Measurements from ENCODE around the gene ZNF135.

ZNF135 gene

GRCh38 chr19:58096884-58097283 lies 37.8 kb downstream of the ZNF135 start:
- DNase-seq: no peak

- no peak for DNase-seq
Observed at GRCh38 chr19:58097349-58097748, 38.3 kb downstream of the ZNF135 start.

GRCh38 chr19:58097781-58098681 lies 38.9 kb downstream of the ZNF135 start, which contains the start of gene ZSCAN18:
Gene ZSCAN18 (minus strand): TSS chr19:58098231. CDS start chr19:58090267, 7,964 bp downstream.
- peak; percentile 98 for DNase-seq

GRCh38 chr19:58098682-58098998 lies 39.6 kb downstream of the ZNF135 start:
- DNase-seq: no peak

GRCh38 chr19:58107778-58108545 lies 48.9 kb downstream of the ZNF135 start:
- no peak for DNase-seq

GRCh38 chr19:58108546-58108817 lies 49.4 kb downstream of the ZNF135 start:
- DNase-seq: no peak

GRCh38 chr19:58117841-58118575 lies 58.9 kb downstream of the ZNF135 start:
- no peak for DNase-seq

- DNase-seq: no peak
Observed at GRCh38 chr19:58118979-58119733, 60.1 kb downstream of the ZNF135 start.

All from CD4-positive, alpha-beta T cell treated with Interleukin-17A for 1 hour (primary cell).